Ascending aorta (tissue), 2 donors: ENCODE measurements around the gene PIF1. TPM values are rescaled to one million over a fixed set of nuclear protein-coding genes. Genes with fewer than 3 reads are reported as not detected.
A peak's percentile ranks its signal among the peaks of the same experiment; 100 is the strongest.

Experiments
- DNase-seq, 2 donors: peaks; one replicate each; pipeline ENCODE4 v3.0.0-alpha.2; 2019; ENCODE audit warnings: low spot score in 2 of 2
- H3K27ac ChIP-seq, 2 donors: fragments of 200-600 bp; sonication (generic); one replicate each; pipeline ENCODE4 v1.5.1; 2016 to 2017; ENCODE audit warnings: mild to moderate bottlenecking in 1 of 2
- H3K27me3 ChIP-seq: fragments of 200-600 bp; sonication (generic); one replicate; pipeline ENCODE4 v1.5.1; 2017
- H3K36me3 ChIP-seq, 2 donors: fragments of 200-600 bp; sonication (generic); one replicate each; pipeline ENCODE4 v1.5.1; 2016
- H3K4me1 ChIP-seq, 2 donors: fragments of 200-600 bp; sonication (generic); one replicate each; pipeline ENCODE4 v1.5.1; 2016 to 2017; ENCODE audit warnings: mild to moderate bottlenecking in 1 of 2
- H3K4me3 ChIP-seq, 2 donors: fragments of 200-600 bp; sonication (generic); one replicate each; pipeline ENCODE4 v1.5.1; 2016 to 2017; ENCODE audit warnings: mild to moderate bottlenecking in 1 of 2
- H3K9me3 ChIP-seq, 2 donors: fragments of 200-600 bp; sonication (generic); one replicate each; pipeline ENCODE4 v1.5.1; 2016
- intact Hi-C: fragments of 100-400 bp; cut with DNase I; formaldehyde crosslinking; loops from one replicate; pipeline ENCODE4 v1.15.1; 2023
- total RNA-seq: library from RNA; depleted of rRNA; stranded (reverse); fragments of >200 nt; gene quantifications from one replicate; pipeline ENCODE4 v1.1.0, GENCODE V29; 2016
- TF ChIP-seq, protein P1 (sequence below), 3 experiments: fragments of 200-600 bp in 2 of 3; fragments of 450-650 bp in 1 of 3; sonication (generic) in 2 of 3; IDR thresholded peaks; one replicate each; pipeline ENCODE4 v1.5.1; 2016 to 2019; ENCODE audit warnings: antibody characterized with exemption in 3 of 3, mild to moderate bottlenecking in 1 of 3, moderate library complexity in 1 of 3

PIF1 gene
- total RNA-seq, 1 donor from 2014 or later = not detected

DNA sequence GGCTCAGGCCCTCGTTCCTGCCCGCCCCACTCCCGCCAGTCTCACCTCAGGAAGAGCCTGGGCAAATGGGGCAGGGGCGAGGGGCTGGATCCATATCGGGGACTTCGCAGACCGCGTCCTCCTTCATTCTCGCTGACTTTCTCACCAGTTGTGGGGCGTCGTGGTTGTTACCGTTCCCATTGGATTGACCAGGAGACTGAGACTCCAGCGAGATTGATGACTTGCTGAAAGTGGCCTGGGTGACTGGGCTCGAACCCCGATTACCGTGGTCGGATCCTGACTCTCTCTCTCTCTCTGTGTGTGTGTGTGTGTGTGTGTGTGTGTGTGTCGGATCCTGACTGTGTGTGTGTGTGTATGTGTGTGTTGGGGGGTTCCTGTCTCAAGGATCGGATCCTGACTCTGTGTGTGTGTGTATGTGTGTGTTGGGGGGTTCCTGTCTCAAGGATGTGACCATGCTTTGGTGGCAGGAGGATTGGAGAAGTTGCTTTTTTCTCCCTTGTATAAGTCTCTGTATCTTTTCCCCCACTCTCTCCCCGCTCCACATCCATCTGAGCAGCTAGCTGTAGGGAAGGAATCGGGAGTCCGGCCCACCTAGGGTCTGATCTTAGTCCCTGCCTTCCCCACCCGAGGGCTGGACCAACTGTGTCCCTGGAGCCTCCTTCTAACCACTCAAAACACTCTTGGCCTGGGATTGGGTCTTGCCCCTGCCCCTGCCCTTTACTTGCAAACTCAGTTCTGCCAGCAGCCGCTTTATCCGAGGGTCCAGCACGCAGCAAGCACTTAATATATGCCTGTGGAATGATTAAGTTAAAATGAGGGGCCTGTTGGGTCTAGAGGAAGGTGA lies 16.9 kb upstream of the PIF1 start:
- Histone ChIP-seq H3K36me3 (no peaks in the 10 kb centered on the region), H3K4me3 (peak overlapping the region; percentile 88 to 92), H3K27me3 (no peaks in the 10 kb centered on the region), H3K27ac (peak overlapping the region; percentile 92 to 98), H3K9me3 (no peaks in the 10 kb centered on the region), H3K4me1 (peaks cover 18 to 34% of the 10 kb centered on the region in 2 donors)
- TF ChIP-seq, protein P1, sequence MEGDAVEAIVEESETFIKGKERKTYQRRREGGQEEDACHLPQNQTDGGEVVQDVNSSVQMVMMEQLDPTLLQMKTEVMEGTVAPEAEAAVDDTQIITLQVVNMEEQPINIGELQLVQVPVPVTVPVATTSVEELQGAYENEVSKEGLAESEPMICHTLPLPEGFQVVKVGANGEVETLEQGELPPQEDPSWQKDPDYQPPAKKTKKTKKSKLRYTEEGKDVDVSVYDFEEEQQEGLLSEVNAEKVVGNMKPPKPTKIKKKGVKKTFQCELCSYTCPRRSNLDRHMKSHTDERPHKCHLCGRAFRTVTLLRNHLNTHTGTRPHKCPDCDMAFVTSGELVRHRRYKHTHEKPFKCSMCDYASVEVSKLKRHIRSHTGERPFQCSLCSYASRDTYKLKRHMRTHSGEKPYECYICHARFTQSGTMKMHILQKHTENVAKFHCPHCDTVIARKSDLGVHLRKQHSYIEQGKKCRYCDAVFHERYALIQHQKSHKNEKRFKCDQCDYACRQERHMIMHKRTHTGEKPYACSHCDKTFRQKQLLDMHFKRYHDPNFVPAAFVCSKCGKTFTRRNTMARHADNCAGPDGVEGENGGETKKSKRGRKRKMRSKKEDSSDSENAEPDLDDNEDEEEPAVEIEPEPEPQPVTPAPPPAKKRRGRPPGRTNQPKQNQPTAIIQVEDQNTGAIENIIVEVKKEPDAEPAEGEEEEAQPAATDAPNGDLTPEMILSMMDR (IDR thresholded peaks at IDR 0.05) = no peak
- DNase-seq = peak in 1 of 2 donors; percentile 78
- intact Hi-C loops = loop anchor here (5.0 to 10.0 kb wide), 4 partner anchors 50 to 1340 kb away; partner anchors contain the start of genes ANKDD1A, PARP16 and USP3

DNA sequence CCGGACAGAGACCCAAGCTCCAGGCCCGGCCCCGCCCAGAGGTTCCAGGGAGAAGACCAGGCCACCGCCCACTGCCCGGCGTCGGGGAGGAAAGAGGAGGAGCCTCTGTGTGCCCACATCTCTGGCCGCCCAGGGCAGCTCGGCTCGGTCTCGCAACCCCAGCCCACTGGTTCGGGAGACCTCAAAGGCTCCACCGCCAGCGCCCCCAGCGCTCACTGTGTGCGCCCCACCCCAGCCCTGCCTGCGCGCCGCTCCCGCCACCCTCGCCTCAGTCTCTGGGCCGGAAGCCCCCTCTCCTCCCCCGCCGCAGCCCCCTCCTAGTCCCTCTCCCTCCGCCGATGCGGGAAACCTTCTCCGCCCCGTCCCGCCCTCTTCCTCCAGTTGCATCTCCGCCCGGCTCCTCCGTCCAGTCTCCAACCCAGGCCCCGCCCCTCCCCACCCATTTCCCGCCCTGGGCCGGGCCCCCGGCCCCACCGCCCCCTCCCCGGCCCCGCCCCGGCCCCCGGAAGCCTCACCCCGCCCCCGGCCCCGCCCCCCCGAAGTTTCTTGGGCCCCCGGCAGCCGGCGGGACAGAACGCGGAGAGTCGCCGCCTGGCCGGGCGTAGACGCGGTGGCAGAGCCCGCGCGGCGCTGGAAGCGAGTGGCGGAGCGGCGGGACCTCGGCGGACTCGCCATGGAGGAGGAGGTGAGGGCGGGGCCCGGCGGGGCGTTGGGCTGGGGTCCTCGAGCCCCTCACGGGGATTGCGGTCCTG lies 16.1 kb upstream of the PIF1 start, which contains the start of gene PLEKHO2:
PLEKHO2 (plus strand) TSS at position 572 of the 752 bp plus-strand sequence; CDS start at position 674, 102 bp downstream.
- Histone ChIP-seq H3K27ac (peak within 1 kb of the TSS; percentile 92 to 98), H3K4me3 (peak within 1 kb of the TSS; percentile 88 to 92), H3K9me3 (no peaks in the 10 kb centered on the region), H3K27me3 (no peaks in the 10 kb centered on the region), H3K4me1 (peaks cover 18 to 34% of the 10 kb centered on the region in 2 donors), H3K36me3 (no peaks in the 10 kb centered on the region)
- intact Hi-C loops = loop anchor here (1.0 to 10.0 kb wide), 7 partner anchors 17 to 1339 kb away; partner anchors contain the start of genes ANKDD1A, PARP16, PIF1 and USP3
- peak; percentile 87 to 98 for DNase-seq
- TF ChIP-seq, protein P1 (IDR thresholded peaks at IDR 0.05) = peak in 1 of 3 experiments; percentile 13

DNA sequence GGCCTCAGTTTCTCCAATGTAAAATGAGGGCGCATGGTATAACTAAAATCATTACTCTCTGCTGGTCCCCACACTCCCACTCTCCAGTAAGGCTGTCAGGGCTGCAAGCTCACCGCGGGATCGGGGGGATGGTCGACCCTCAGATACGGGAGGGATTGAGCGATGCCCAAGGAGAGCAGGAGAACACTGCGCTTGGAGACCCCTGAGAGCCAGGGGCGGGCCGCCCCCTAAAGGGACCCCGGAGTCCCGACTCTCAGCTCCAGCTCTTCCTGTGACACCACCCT lies 15.6 kb upstream of the PIF1 start:
- Histone ChIP-seq H3K9me3 (no peaks in the 10 kb centered on the region), H3K27ac (peak overlapping the region; percentile 92 to 98), H3K4me3 (peak overlapping the region; percentile 88 to 92), H3K4me1 (peaks cover 18 to 36% of the 10 kb centered on the region in 2 donors), H3K27me3 (no peaks in the 10 kb centered on the region), H3K36me3 (no peaks in the 10 kb centered on the region)
- DNase-seq = no peak
- intact Hi-C loops = loop anchor here (1.0 to 10.0 kb wide), 7 partner anchors 16 to 1339 kb away; partner anchors contain the start of genes ANKDD1A, PARP16, PIF1 and USP3
- TF ChIP-seq, protein P1 (IDR thresholded peaks at IDR 0.05) = no peak

DNA sequence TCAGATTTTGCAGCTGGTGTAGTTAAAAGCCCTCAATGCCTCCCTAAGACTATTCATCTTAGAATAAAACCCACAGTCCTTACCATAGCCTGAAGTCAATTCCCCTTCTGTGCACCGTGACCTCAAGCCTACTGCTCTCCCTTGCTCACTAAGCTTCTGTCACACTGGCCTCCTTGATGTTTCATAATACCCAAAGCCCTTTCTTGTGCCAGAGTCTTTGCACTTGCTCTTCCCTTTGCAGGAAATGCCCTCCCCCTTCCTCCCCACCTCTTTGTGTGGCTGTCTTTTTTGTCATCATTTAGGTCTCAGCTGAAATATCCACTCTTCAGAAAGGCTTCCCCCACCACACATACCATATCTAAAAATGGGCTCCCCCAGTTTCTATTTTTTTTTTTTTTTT lies 12.1 kb upstream of the PIF1 start:
- Histone ChIP-seq H3K9me3 (no peaks in the 10 kb centered on the region), H3K4me3 (no peak overlapping the region), H3K27ac (no peak overlapping the region), H3K27me3 (no peaks in the 10 kb centered on the region), H3K4me1 (peaks cover 0 to 13% of the 10 kb centered on the region in 2 donors), H3K36me3 (no peaks in the 10 kb centered on the region)
- DNase-seq = no peak
- intact Hi-C loops = no loop called here
- TF ChIP-seq, protein P1 (IDR thresholded peaks at IDR 0.05) = no peak

DNA sequence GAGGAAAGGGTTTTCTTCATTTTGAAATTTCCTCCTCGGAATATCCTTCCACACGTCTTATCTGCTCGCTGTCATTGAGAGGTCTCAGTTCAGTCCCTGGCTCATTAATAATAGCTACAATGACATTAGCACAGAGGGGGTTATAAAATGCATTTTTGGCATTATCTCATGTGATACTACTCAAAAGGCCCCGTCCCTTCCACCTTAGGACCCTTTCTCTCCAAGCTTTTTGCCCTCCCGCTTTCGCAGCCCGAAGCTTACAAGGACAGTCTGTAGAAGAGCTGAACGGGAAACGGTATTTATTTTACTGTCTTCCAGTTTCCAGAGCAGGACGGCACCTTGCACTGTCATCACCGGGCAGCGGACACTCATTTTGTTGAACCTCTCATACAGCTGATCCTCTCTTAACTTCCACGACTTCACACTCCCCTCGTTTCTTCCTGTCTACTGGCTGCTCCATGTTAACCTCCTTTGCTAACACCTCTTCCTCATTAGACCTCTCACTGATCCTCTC lies 10.6 kb upstream of the PIF1 start:
- Histone ChIP-seq H3K27ac (peak overlapping the region; percentile 9 to 75), H3K27me3 (no peaks in the 10 kb centered on the region), H3K9me3 (no peaks in the 10 kb centered on the region), H3K36me3 (no peaks in the 10 kb centered on the region), H3K4me1 (peaks cover 0 to 13% of the 10 kb centered on the region in 2 donors), H3K4me3 (peak overlapping the region; percentile 31 to 39)
- DNase-seq = no peak
- intact Hi-C loops = no loop called here
- TF ChIP-seq, protein P1 (IDR thresholded peaks at IDR 0.05) = no peak
